GM23248 (cell line): ENCODE data around the gene NTN3.

ENCODE experiments used
- EZH2 ChIP-seq: fragments of 200-600 bp; sonication (generic); IDR thresholded peaks from 2 replicates; pipeline ENCODE4 v1.6.1; 2018; ENCODE audit warnings: antibody characterized with exemption, mild to moderate bottlenecking; ENCODE audit not compliant: insufficient read depth, poor library complexity, severe bottlenecking
- EZH2phosphoT487 ChIP-seq: fragments of 200-600 bp; sonication (generic); IDR thresholded peaks from 2 replicates; pipeline ENCODE4 v1.6.1; 2018; ENCODE audit warnings: antibody characterized with exemption, moderate library complexity, mild to moderate bottlenecking, low read depth; ENCODE audit not compliant: insufficient read depth

DNA sequence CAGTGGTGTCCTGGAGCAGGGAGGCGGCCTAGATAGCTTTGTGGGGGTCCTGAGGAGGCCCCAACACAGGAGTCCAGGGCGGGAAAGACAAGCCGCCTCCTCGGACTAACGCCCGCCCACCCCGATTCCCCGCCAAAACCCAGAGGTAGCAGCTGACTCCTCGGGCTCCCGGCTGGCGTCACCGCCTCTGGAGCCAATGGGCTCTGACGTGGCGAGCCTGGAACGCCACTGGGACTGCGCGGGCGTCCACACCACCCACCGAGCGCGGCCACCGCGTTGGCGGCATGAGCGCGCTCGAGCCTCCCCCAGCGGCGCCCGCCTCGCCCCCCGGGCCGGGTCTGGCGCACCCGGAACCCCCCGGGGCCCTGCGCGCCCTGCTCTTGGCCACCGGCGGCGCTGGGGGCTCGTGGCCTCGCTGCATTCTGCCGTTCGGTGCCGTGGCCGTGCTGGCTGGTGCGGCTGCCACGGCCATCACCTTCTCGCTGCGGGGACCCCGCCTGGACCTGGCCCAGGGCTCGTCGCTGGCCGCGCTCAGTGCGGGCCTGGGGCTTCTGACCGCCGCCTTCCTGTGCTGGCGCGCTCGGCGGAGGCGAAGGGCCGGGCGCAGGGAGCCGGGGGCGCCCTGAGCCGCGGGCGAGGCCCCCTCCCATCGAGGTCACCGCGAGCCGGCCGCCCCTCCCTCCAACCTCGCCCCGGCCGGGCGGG lies 3.4 kb upstream of the NTN3 start:
- TF ChIP-seq EZH2: no peak
- no peak for TF ChIP-seq EZH2phosphoT487
